Endothelial cell of umbilical vein (primary cell): ENCODE results near the gene MAPRE2.

Experiments used
- EZH2 ChIP-seq: IDR thresholded peaks from 2 replicates; pipeline ENCODE4 v1.6.1; 2012; ENCODE audit warnings: borderline replicate concordance, low read depth, mild to moderate bottlenecking, moderate library complexity, low read length, inconsistent platforms; ENCODE audit not compliant: severe bottlenecking
- POLR2A ChIP-seq: IDR thresholded peaks from 2 replicates; pipeline ENCODE4 v1.6.1; 2012; ENCODE audit warnings: low read depth, mild to moderate bottlenecking, control low read depth, low read length

- TF ChIP-seq POLR2A (no peak), EZH2 (no peak)
These were observed 120.3 kb downstream of the MAPRE2 start for GRCh38 chr18:35161485-35161884.
